Urothelium cell line (cell line): ENCODE measurements around the gene NYAP2.

Source experiments
- DNase-seq: peaks from one replicate; pipeline ENCODE4 v3.0.0; 2011; ENCODE audit warnings: low spot score, mixed read lengths
- FAIRE-seq: peaks from 2 replicates; lab custom pipeline; 2011; peaks lifted over from hg19 to GRCh38; lab: Jason Lieb, UNC

Gene NYAP2

GRCh38 chr2:225612636-225613035 is 213.1 kb downstream of the NYAP2 start:
- DNase-seq (no peak), FAIRE-seq (no peak)

- DNase-seq (no peak), FAIRE-seq (no peak)
These were observed 215.4 kb downstream of the NYAP2 start for GRCh38 chr2:225614915-225615314.

GRCh38 chr2:225615514-225615913 is 216.0 kb downstream of the NYAP2 start:
- no peak for DNase-seq
- FAIRE-seq = no peak

GRCh38 chr2:225616372-225616771 is 216.9 kb downstream of the NYAP2 start:
- DNase-seq (no peak), FAIRE-seq (no peak)

GRCh38 chr2:225616848-225617247 is 217.3 kb downstream of the NYAP2 start:
- DNase-seq = no peak
- no peak for FAIRE-seq

GRCh38 chr2:225620227-225620626 is 220.7 kb downstream of the NYAP2 start:
- DNase-seq (no peak), FAIRE-seq (no peak)

GRCh38 chr2:225630824-225631533 is 231.5 kb downstream of the NYAP2 start:
- FAIRE-seq (no peak), DNase-seq (no peak)

GRCh38 chr2:225632351-225632750 is 232.8 kb downstream of the NYAP2 start:
- DNase-seq (no peak), FAIRE-seq (no peak)

- FAIRE-seq = no peak
- no peak for DNase-seq
These were observed 237.0 kb downstream of the NYAP2 start for GRCh38 chr2:225636558-225636957.

- DNase-seq = no peak
- FAIRE-seq = no peak
These were observed 237.7 kb downstream of the NYAP2 start for GRCh38 chr2:225637259-225637658.

GRCh38 chr2:225640550-225640949 is 241.0 kb downstream of the NYAP2 start:
- FAIRE-seq (no peak), DNase-seq (no peak)

GRCh38 chr2:225649274-225649673 is 249.8 kb downstream of the NYAP2 start:
- FAIRE-seq (no peak), DNase-seq (no peak)

- DNase-seq (no peak), FAIRE-seq (no peak)
These were observed 250.5 kb downstream of the NYAP2 start for GRCh38 chr2:225650041-225650440.

GRCh38 chr2:225660262-225661131 is 261.0 kb downstream of the NYAP2 start:
- FAIRE-seq = no peak
- DNase-seq = peak; percentile 67

- DNase-seq (no peak), FAIRE-seq (no peak)
These were observed 262.6 kb downstream of the NYAP2 start for GRCh38 chr2:225662101-225662500.

GRCh38 chr2:225667445-225667844 is 267.9 kb downstream of the NYAP2 start:
- FAIRE-seq = no peak
- no peak for DNase-seq

- DNase-seq (peak; percentile 57), FAIRE-seq (no peak)
These were observed 269.2 kb downstream of the NYAP2 start for GRCh38 chr2:225668606-225669266.

- DNase-seq (no peak), FAIRE-seq (no peak)
These were observed 270.8 kb downstream of the NYAP2 start for GRCh38 chr2:225670111-225670974.

GRCh38 chr2:225678792-225679191 is 279.3 kb downstream of the NYAP2 start:
- FAIRE-seq = no peak

GRCh38 chr2:225683258-225683657 is 283.7 kb downstream of the NYAP2 start:
- FAIRE-seq = no peak
- DNase-seq = no peak

More at GRCh38 chr2:225678792-225679191, 279.3 kb downstream of the NYAP2 start:
- DNase-seq = no peak

- FAIRE-seq (no peak), DNase-seq (no peak)
These were observed 290.6 kb downstream of the NYAP2 start for GRCh38 chr2:225690153-225690552.
